ENCODE results near the gene FAM3D.

The FAM3D gene

GRCh38 chr3:58626841-58627569 lies 39.6 kb downstream of the FAM3D start:
- DNase-seq (ENCODE audit: low spot score): no peak

GRCh38 chr3:58625196-58625824 lies 41.3 kb downstream of the FAM3D start:
- DNase-seq (ENCODE audit: low spot score): no peak

- no peak for DNase-seq (ENCODE audit: low spot score)
Observed at GRCh38 chr3:58624550-58624949, 42.0 kb downstream of the FAM3D start.

- no peak for DNase-seq (ENCODE audit: low spot score)
Observed at GRCh38 chr3:58623961-58624360, 42.6 kb downstream of the FAM3D start.

GRCh38 chr3:58623478-58623877 lies 43.1 kb downstream of the FAM3D start:
- no peak for DNase-seq (ENCODE audit: low spot score)

- DNase-seq (ENCODE audit: low spot score): no peak
Observed at GRCh38 chr3:58622892-58623291, 43.7 kb downstream of the FAM3D start.

GRCh38 chr3:58622436-58622835 lies 44.1 kb downstream of the FAM3D start:
- DNase-seq (ENCODE audit: low spot score): no peak

GRCh38 chr3:58621086-58621830 lies 45.3 kb downstream of the FAM3D start:
- DNase-seq (ENCODE audit: low spot score): no peak

GRCh38 chr3:58620421-58620820 lies 46.2 kb downstream of the FAM3D start:
- no peak for DNase-seq (ENCODE audit: low spot score)

GRCh38 chr3:58617338-58617761 lies 49.2 kb downstream of the FAM3D start:
- no peak for DNase-seq (ENCODE audit: low spot score)

- no peak for DNase-seq (ENCODE audit: low spot score)
Observed at GRCh38 chr3:58613236-58614132, 53.1 kb downstream of the FAM3D start.

GRCh38 chr3:58612830-58613229 lies 53.7 kb downstream of the FAM3D start:
- no peak for DNase-seq (ENCODE audit: low spot score)

- no peak for DNase-seq (ENCODE audit: low spot score)
Observed at GRCh38 chr3:58609990-58610389, 56.6 kb downstream of the FAM3D start.

GRCh38 chr3:58608648-58609047 lies 57.9 kb downstream of the FAM3D start:
- DNase-seq (ENCODE audit: low spot score): no peak

- DNase-seq (ENCODE audit: low spot score): no peak
Observed at GRCh38 chr3:58607816-58608215, 58.8 kb downstream of the FAM3D start.

- no peak for DNase-seq (ENCODE audit: low spot score)
Observed at GRCh38 chr3:58606693-58607092, 59.9 kb downstream of the FAM3D start.

GRCh38 chr3:58604031-58604430 lies 62.5 kb downstream of the FAM3D start:
- DNase-seq (ENCODE audit: low spot score): no peak

GRCh38 chr3:58603606-58604005 lies 63.0 kb downstream of the FAM3D start:
- DNase-seq (ENCODE audit: low spot score): no peak

- no peak for DNase-seq (ENCODE audit: low spot score)
Observed at GRCh38 chr3:58597770-58598310, 68.7 kb downstream of the FAM3D start.

GRCh38 chr3:58596834-58597518 lies 69.6 kb downstream of the FAM3D start:
- DNase-seq (ENCODE audit: low spot score): no peak

- no peak for DNase-seq (ENCODE audit: low spot score)
Observed at GRCh38 chr3:58594117-58594516, 72.5 kb downstream of the FAM3D start.
